Pancreas (tissue), 10 donors: Measurements from ENCODE around the gene DLG1. TPM values are rescaled to one million over a fixed set of nuclear protein-coding genes. Genes with fewer than 3 reads are reported as not detected.

Experiments
- ATAC-seq, 4 donors: fragments of 200-7000 bp; cut with Tn5 transposase; one replicate each; pipeline versions ENCODE4 v1.8.0 to v1.9.1; 2020; ENCODE audit warnings: mild to moderate bottlenecking in 4 of 4, moderate library complexity in 4 of 4
- DNase-seq, 6 donors: peaks; one replicate each; pipeline ENCODE4 v3.0.0-alpha.2; 2020
- FAIRE-seq: peaks from 2 replicates; lab custom pipeline; 2012; peaks lifted over from hg19 to GRCh38; lab: Jason Lieb, UNC
- H3K27ac ChIP-seq, 4 donors: fragments of 200-600 bp; sonication (generic); 1 replicate in 3 of 4; 2 replicates in 1 of 4; pipeline versions ENCODE4 v1.5.0 to v1.8.0; 2020
- H3K27me3 ChIP-seq, 4 donors: fragments of 200-600 bp; one replicate each; pipeline ENCODE4 v1.8.0; 2021
- H3K36me3 ChIP-seq, 3 donors: fragments of 200-600 bp; sonication (generic) in 1 of 3; one replicate each; pipeline versions ENCODE4 v1.5.0 to v1.8.0; 2020 to 2021
- H3K4me1 ChIP-seq, 3 donors: fragments of 200-600 bp; one replicate each; pipeline ENCODE4 v1.8.0; 2021
- H3K4me3 ChIP-seq, 4 donors: fragments of 200-600 bp; sonication (generic) in 2 of 4; one replicate each; pipeline versions ENCODE4 v1.5.0 to v1.8.0; 2020 to 2021
- H3K9me3 ChIP-seq, 4 donors: fragments of 200-600 bp; one replicate each; pipeline ENCODE4 v1.8.0; 2021
- CTCF ChIP-seq, 4 donors: fragments of 200-600 bp; sonication (generic) in 3 of 4; IDR thresholded peaks; one replicate each; pipeline versions ENCODE4 v1.5.0 to v1.8.0; 2021; ENCODE audit warnings: antibody characterized with exemption in 4 of 4
- WGBS, 2 donors: extraction: QIAGEN DNeasy Blood & Tissue Kit; methylation state at CpG; one replicate each; pipeline ENCODE4 v1.1.7; 2013; 5-methylcytosine and 5-hydroxymethylcytosine counted together
- intact Hi-C, 3 donors: fragments of 100-400 bp; cut with DNase I; formaldehyde crosslinking; loops; one replicate each; pipeline versions ENCODE4 v1.11.1 to v1.14.2; 2022
- polyA plus RNA-seq, 2 donors: library from polyadenylated mRNA; stranded (reverse); fragments of 200-250 nt; gene quantifications; one replicate each; pipeline ENCODE4 v1.2.3, GENCODE V29; 2013
- total RNA-seq, 6 donors: library from RNA; stranded (reverse); fragmentation: NEBNext Ultra II Directional in 4 of 6; extraction: Animal tissue kit (Norgen Biotek cat#: 25700) in 4 of 6; gene quantifications; one replicate each; pipeline versions ENCODE4 v1.2.1 to v1.2.4, GENCODE V29; 2021 to 2023
- donor health status: healthy with polysubstance abuse.
- donor health status: DM: no; HTN: no; CAD: no; lungs with moderate emphysema.
- donor health status: DM: no; HTN: no; CAD: no.
- donor health status: control.
- donor health status: control.
- donor health status: Bipolar disorder and iron deficiency.
- donor health status: DM: yes; HTN: yes; CAD: no.
- donor health status: DM: no; HTN: no; CAD: no.
- donor health status: DM: no; HTN: no; CAD: no.
- donor health status: DM: yes; HTN: yes; CAD: no.

The DLG1 gene
- total and polyA plus RNA-seq, 8 donors, result 15.9 to 47.9 (median 28.6) TPM

GRCh38 chr3:197104738-197105137 lies 193.7 kb downstream of the DLG1 start:
- intact Hi-C loops, result no loop called here

GRCh38 chr3:197103766-197104165 lies 194.6 kb downstream of the DLG1 start:
- intact Hi-C loops, result no loop called here
- ATAC-seq, result no peak

More at GRCh38 chr3:197104738-197105137, 193.7 kb downstream of the DLG1 start:
- DNase-seq, result no peak
- Histone ChIP-seq H3K4me3 (no peak overlapping the region), H3K27me3 (no peaks in the 10 kb centered on the region), H3K36me3 (peaks cover 0 to 9% (median 4%) of the 10 kb centered on the region in 3 donors), H3K27ac (no peak overlapping the region), H3K9me3 (no peaks in the 10 kb centered on the region), H3K4me1 (no peaks in the 10 kb centered on the region)
- WGBS, 2 donors, result 37 to 41% methylated on average over 1 of the region's 1 CpG
- peak; percentile 13 for FAIRE-seq
- ATAC-seq, result peak in 1 of 4 donors; percentile 44
- TF ChIP-seq CTCF (IDR thresholded peaks at IDR 0.05), result no peak

GRCh38 chr3:197093871-197094270 lies 204.5 kb downstream of the DLG1 start:
- no peak overlapping the region for H3K27ac ChIP-seq
- H3K27me3 ChIP-seq, result no peaks in the 10 kb centered on the region
- no peak overlapping the region for H3K4me3 ChIP-seq
- ATAC-seq (peak in 1 of 4 donors; percentile 17), FAIRE-seq (no peak), DNase-seq (no peak)
- H3K4me1 ChIP-seq, result no peaks in the 10 kb centered on the region
- 0 to 15% methylated on average over 1 of the region's 1 CpG for WGBS, 2 donors
- no peak for TF ChIP-seq CTCF (IDR thresholded peaks at IDR 0.05)
- H3K36me3 ChIP-seq, result no peaks in the 10 kb centered on the region
- intact Hi-C loops, result no loop called here
- H3K9me3 ChIP-seq, result no peaks in the 10 kb centered on the region

More at GRCh38 chr3:197103766-197104165, 194.6 kb downstream of the DLG1 start:
- no peak for TF ChIP-seq CTCF (IDR thresholded peaks at IDR 0.05)
- FAIRE-seq (peak; percentile 43), DNase-seq (no peak)
- H3K36me3 ChIP-seq, result peaks cover 0 to 9% (median 4%) of the 10 kb centered on the region in 3 donors
- H3K9me3 ChIP-seq, result no peaks in the 10 kb centered on the region
- no peak overlapping the region for H3K27ac ChIP-seq
- no peak overlapping the region for H3K4me3 ChIP-seq
- H3K4me1 ChIP-seq, result no peaks in the 10 kb centered on the region
- 92 to 95% methylated on average over 1 of the region's 1 CpG for WGBS, 2 donors
- no peaks in the 10 kb centered on the region for H3K27me3 ChIP-seq

- no peak overlapping the region for H3K27ac ChIP-seq
- H3K27me3 ChIP-seq, result no peaks in the 10 kb centered on the region
- H3K4me3 ChIP-seq, result no peak overlapping the region
- ATAC-seq, result peak in 2 of 4 donors; percentile 27 to 63
- H3K36me3 ChIP-seq, result no peaks in the 10 kb centered on the region
- FAIRE-seq, result no peak
- no peaks in the 10 kb centered on the region for H3K9me3 ChIP-seq
- no peak for DNase-seq
- intact Hi-C loops, result no loop called here
- 88 to 90% methylated on average over 3 of the region's 3 CpGs for WGBS, 2 donors
- TF ChIP-seq CTCF (IDR thresholded peaks at IDR 0.05), result no peak
- no peaks in the 10 kb centered on the region for H3K4me1 ChIP-seq
These were observed 210.0 kb downstream of the DLG1 start for GRCh38 chr3:197088370-197088769.

GRCh38 chr3:197085137-197085536 lies 213.3 kb downstream of the DLG1 start:
- 87 to 89% methylated on average over 4 of the region's 4 CpGs for WGBS, 2 donors
- no peaks in the 10 kb centered on the region for H3K36me3 ChIP-seq
- DNase-seq, result no peak
- H3K4me3 ChIP-seq, result no peak overlapping the region
- FAIRE-seq, result no peak
- H3K4me1 ChIP-seq, result no peaks in the 10 kb centered on the region
- H3K9me3 ChIP-seq, result no peaks in the 10 kb centered on the region
- ATAC-seq, result no peak
- H3K27me3 ChIP-seq, result no peaks in the 10 kb centered on the region
- no peak for TF ChIP-seq CTCF (IDR thresholded peaks at IDR 0.05)
- intact Hi-C loops, result no loop called here
- H3K27ac ChIP-seq, result no peak overlapping the region
